HepG2 (cell line): Measurements from ENCODE around the gene CYB5R3. TPM values are rescaled to one million over a fixed set of nuclear protein-coding genes. Genes with fewer than 3 reads are reported as not detected.

Experiments
- ATAC-seq: fragments of 200-7000 bp; cut with Tn5 transposase; 3 replicates; pipeline ENCODE4 v1.9.1; 2020; ENCODE audit warnings: mild to moderate bottlenecking, moderate library complexity
- BruUV-seq: library from RNA; stranded (reverse); fragments of 400-500 nt; replicated peaks from 2 replicates; lab custom pipeline; 2021; lab: Mats Ljungman, UMichigan
- CTCF ChIA-PET: fragments of 300-600 bp; formaldehyde crosslinking; extraction: SDS; loops from one replicate; lab custom pipeline; 2021; ENCODE audit warnings: low total read pairs, inconsistent platforms, low intra/inter-chr PET ratio; lab: Yijun Ruan, JAX
- POLR2A ChIA-PET: fragments of 350-600 bp; sonication (Branson Sonifier 250); formaldehyde crosslinking; loops from one replicate; lab custom pipeline; 2020; ENCODE audit warnings: antibody characterized with exemption, inconsistent platforms; lab: Yijun Ruan, JAX
- DNase-seq: peaks from one replicate; pipeline ENCODE4 v3.0.0-alpha.2; 2015; ENCODE audit warnings: low spot score
- FAIRE-seq: peaks from 3 replicates; lab custom pipeline; 2011; peaks lifted over from hg19 to GRCh38; lab: Jason Lieb, UNC
- H2AFZ ChIP-seq: one replicate; pipeline ENCODE4 v1.6.1; 2011; ENCODE audit warnings: low read length, inconsistent platforms
- H3K27ac ChIP-seq: fragments of 300-600 bp; 3 replicates; pipeline ENCODE4 v1.8.0; 2011; ENCODE audit warnings: mixed run types, mild to moderate bottlenecking, mixed read lengths, low read length, inconsistent platforms; ENCODE audit not compliant: insufficient read depth; ENCODE audit errors: extremely low read length
- H3K27me3 ChIP-seq, 2 experiments: fragments of 200-600 bp in 1 of 2; 2 replicates in 1 of 2; 3 replicates in 1 of 2; pipeline versions ENCODE4 v1.6.0 to v1.8.0; 2011; ENCODE audit warnings: low read length in 2 of 2, mild to moderate bottlenecking in 2 of 2, moderate library complexity in 2 of 2, inconsistent platforms in 1 of 2; ENCODE audit not compliant: insufficient read depth in 2 of 2, control insufficient read depth in 1 of 2
- H3K36me3 ChIP-seq, 2 experiments: fragments of 200-600 bp in 1 of 2; replicated peaks in 1 of 2; 2 replicates in 1 of 2; 3 replicates in 1 of 2; pipeline versions ENCODE4 v1.5.1 to v1.8.0; 2011; ENCODE audit warnings: low read length in 2 of 2, inconsistent platforms in 1 of 2; ENCODE audit not compliant: insufficient read depth in 2 of 2, control insufficient read depth in 1 of 2
- H3K4me1 ChIP-seq: 2 replicates; pipeline ENCODE4 v1.5.1; 2012; ENCODE audit warnings: low read length, inconsistent platforms; ENCODE audit not compliant: insufficient read depth
- H3K4me2 ChIP-seq: 2 replicates; pipeline ENCODE4 v1.6.0; 2011; ENCODE audit warnings: low read depth, low read length, inconsistent platforms
- H3K4me3 ChIP-seq, 3 experiments: fragments of 200-600 bp in 1 of 3; sonication (generic), shearing (Covaris generic) in 1 of 3; replicated peaks in 1 of 3; 2 replicates each; pipeline ENCODE4 v1.5.1; 2011 to 2016; ENCODE audit warnings: low read length in 3 of 3, inconsistent platforms in 2 of 3, low read depth in 2 of 3, mild to moderate bottlenecking in 2 of 3, control low read depth in 1 of 3, mixed read lengths in 1 of 3; ENCODE audit not compliant: insufficient read depth in 1 of 3
- H3K79me2 ChIP-seq: one replicate; pipeline ENCODE4 v1.6.1; 2011; ENCODE audit warnings: low read length, inconsistent platforms; ENCODE audit not compliant: insufficient read depth
- H3K9ac ChIP-seq: 2 replicates; pipeline ENCODE4 v1.6.0; 2011; ENCODE audit warnings: mild to moderate bottlenecking, low read depth, low read length, inconsistent platforms; ENCODE audit not compliant: insufficient read depth
- H3K9me3 ChIP-seq: 2 replicates; pipeline ENCODE4 v1.5.1; 2012; ENCODE audit warnings: mild to moderate bottlenecking, low read length
- H4K20me1 ChIP-seq: 2 replicates; pipeline ENCODE4 v1.6.0; 2011; ENCODE audit warnings: inconsistent platforms, mild to moderate bottlenecking, low read length, moderate library complexity; ENCODE audit not compliant: insufficient read depth
- KLF13 ChIP-seq: sonication (generic); formaldehyde crosslinking; IDR thresholded peaks from 2 replicates; pipeline ENCODE4 v1.4.0; 2020; ENCODE audit warnings: mild to moderate bottlenecking, missing genetic modification reagents
- MLLT10 ChIP-seq: sonication (generic); formaldehyde crosslinking; IDR thresholded peaks from 2 replicates; pipeline ENCODE4 v1.4.0; 2020; ENCODE audit warnings: missing genetic modification reagents
- POLR2AphosphoS5 ChIP-seq: IDR thresholded peaks from 2 replicates; pipeline ENCODE4 v1.6.1; 2012; ENCODE audit warnings: low read depth, low read length
- ZKSCAN1 ChIP-seq: fragments of 150-350 bp; IDR thresholded peaks from 2 replicates; pipeline ENCODE4 v1.6.1; 2014; ENCODE audit warnings: low read length
- ZNF160 ChIP-seq: sonication (generic); formaldehyde crosslinking; IDR thresholded peaks from 2 replicates; pipeline ENCODE4 v1.8.0; 2022; ENCODE audit warnings: mild to moderate bottlenecking, inconsistent platforms, missing genetic modification reagents
- ZNF333 ChIP-seq: sonication (generic); formaldehyde crosslinking; IDR thresholded peaks from 2 replicates; pipeline ENCODE4 v1.4.0; 2020; ENCODE audit warnings: mild to moderate bottlenecking, missing genetic modification reagents, borderline replicate concordance
- ZNF724P ChIP-seq: sonication (generic); formaldehyde crosslinking; IDR thresholded peaks from 2 replicates; pipeline ENCODE4 v1.8.0; 2022; ENCODE audit warnings: missing genetic modification reagents, borderline replicate concordance
- ZNF766 ChIP-seq: sonication (generic); formaldehyde crosslinking; IDR thresholded peaks from 2 replicates; pipeline ENCODE4 v1.5.0; 2020; ENCODE audit warnings: missing genetic modification reagents, borderline replicate concordance
- ZSCAN25 ChIP-seq: sonication (generic); formaldehyde crosslinking; IDR thresholded peaks from 2 replicates; pipeline ENCODE4 v1.8.0; 2022; ENCODE audit warnings: mild to moderate bottlenecking, missing genetic modification reagents
- WGBS: methylation state at CpG from one replicate; pipeline ENCODE4 v1.1.6; 2017; ENCODE audit warnings: low lambda C conversion rate; 5-methylcytosine and 5-hydroxymethylcytosine counted together
- in situ Hi-C: cut with HindIII; loops from 2 replicates; pipeline ENCODE4 v1.10.0; 2017; ENCODE audit warnings: low pct_unique_long_range_greater_than_20kb; ENCODE audit not compliant: extremely low pct_ligation_motif_present
- intact Hi-C: fragments of 100-400 bp; cut with micrococcal nuclease; formaldehyde crosslinking; loops from one replicate; pipeline ENCODE4 v1.10.0; 2022; ENCODE audit not compliant: unreplicated experiment
- polyA plus RNA-seq, 8 experiments: library from polyadenylated mRNA; depleted of rRNA in 3 of 8; stranded (reverse) in 7 of 8; unstranded in 1 of 8; fragments of >200 nt; fragmentation: Illumina TruSeq in 4 of 8; extraction: Trizol in 4 of 8; gene quantifications; 2 replicates each; pipeline versions ENCODE4 v1.2.1 to v1.2.3, GENCODE V29; 2011 to 2016; ENCODE audit warnings: low read depth in 4 of 8, missing spikeins in 1 of 8, mixed read lengths in 1 of 8; ENCODE audit not compliant: insufficient read depth in 1 of 8
- total RNA-seq, 5 experiments: library from RNA; depleted of rRNA; stranded (reverse); fragments of >200 nt; fragmentation: Illumina TruSeq; extraction: Trizol; gene quantifications; 2 replicates each; pipeline ENCODE4 v1.2.3, GENCODE V29; 2016; ENCODE audit warnings: low read depth in 1 of 5

Gene CYB5R3
- total and polyA plus RNA-seq, 2 of the 13 experiments (the other 11 are each of a cell fraction or from before 2014, with no cell fraction given), result 32.4 to 305 TPM

DNA sequence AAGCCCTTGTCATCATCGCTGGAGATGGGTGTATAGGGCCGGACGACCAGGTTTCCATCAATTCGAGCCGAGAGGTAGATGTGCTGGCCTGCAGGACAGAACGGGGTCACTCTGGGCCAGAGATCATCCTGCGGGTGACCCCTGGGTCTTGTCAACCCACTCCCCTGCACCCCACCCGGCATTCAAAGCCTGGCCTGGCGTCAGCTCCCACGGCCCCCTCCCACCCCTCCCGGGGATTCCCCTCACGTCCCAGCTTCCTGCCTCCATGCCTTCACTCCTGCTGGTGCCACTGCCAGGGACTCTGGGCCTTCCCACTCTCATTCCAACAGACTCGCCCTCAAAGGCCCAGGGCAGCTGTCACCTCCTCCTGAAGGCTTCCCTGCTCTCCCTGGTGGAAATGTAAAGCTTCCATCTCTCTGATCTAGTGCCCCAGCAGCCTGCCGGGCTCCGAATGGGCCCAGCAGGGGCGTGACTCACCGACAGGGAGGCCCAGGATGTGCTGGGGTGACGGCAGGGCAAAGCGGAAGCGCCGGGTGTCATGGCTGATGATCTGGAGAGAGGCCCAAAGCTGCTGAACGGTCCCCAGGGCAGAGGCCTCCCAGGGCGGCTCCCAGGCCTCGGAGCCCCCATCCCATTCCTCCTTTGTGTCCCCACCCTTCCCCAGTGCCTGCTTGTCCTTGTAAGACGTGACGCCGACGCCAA, 18.1 kb downstream of the CYB5R3 start:
- in situ Hi-C loops, result no loop called here
- no peak for DNase-seq
- no peak overlapping the region for H3K27ac ChIP-seq
- no peaks in the 10 kb centered on the region for H3K9me3 ChIP-seq
- H3K79me2 ChIP-seq, result peaks cover 10% of the 10 kb centered on the region
- no peak overlapping the region for H2AFZ ChIP-seq
- ChIA-PET POLR2A (interaction anchor here (2.5 kb wide), 1 partner anchor 18 kb away, joined by 9 read pairs; the partner anchor contains the start of gene CYB5R3), CTCF (interaction anchor here (1.2 kb wide), 1 partner anchor 30 kb away, joined by 4 read pairs; no protein-coding TSS in a partner anchor)
- H3K4me1 ChIP-seq, result peaks cover 24% of the 10 kb centered on the region
- intact Hi-C loops, result no loop called here
- no peak overlapping the region for H3K9ac ChIP-seq
- 98% methylated on average over 18 of the region's 28 CpGs for WGBS
- H3K4me2 ChIP-seq, result no peak overlapping the region
- BruUV-seq, result no TSS peak
- ATAC-seq, result no peak
- no peak for FAIRE-seq
- no peak overlapping the region for H3K4me3 ChIP-seq
- H3K36me3 ChIP-seq, result peaks cover 53 to 86% of the 10 kb centered on the region in 2 experiments
- no peak for TF ChIP-seq ZNF160 (CRISPR knock-in tag)
- TF ChIP-seq ZNF333 (CRISPR knock-in tag), result no peak
- no peak for TF ChIP-seq KLF13
- TF ChIP-seq ZSCAN25 (CRISPR knock-in tag), result no peak
- TF ChIP-seq POLR2AphosphoS5, result 0 out of 2 replicates have a peak, but pooled peaks have one; percentile 4
- TF ChIP-seq MLLT10 (CRISPR knock-in tag), result no peak
- TF ChIP-seq ZNF766 (CRISPR knock-in tag), result no peak
- no peak for TF ChIP-seq ZKSCAN1
- TF ChIP-seq ZNF724P (CRISPR knock-in tag), result no peak
- H4K20me1 ChIP-seq, result peaks cover 31% of the 10 kb centered on the region; the same call in 1 of the 2 replicates
- no peaks in the 10 kb centered on the region for H3K27me3 ChIP-seq
